GM12801 (cell line): ENCODE data around the gene SCN4B.

Experiments
- CTCF ChIP-seq: IDR thresholded peaks from one replicate; pipeline ENCODE4 v1.5.1; 2011; ENCODE audit warnings: control low read depth; ENCODE audit not compliant: insufficient read length; ENCODE audit errors: extremely low read depth

Gene SCN4B

GRCh38 chr11:118108513-118108912, 44.1 kb downstream of the SCN4B start:
- no peak for TF ChIP-seq CTCF

- TF ChIP-seq CTCF: no peak
Observed at GRCh38 chr11:118106789-118107335, 45.8 kb downstream of the SCN4B start.

- TF ChIP-seq CTCF: no peak
Observed at GRCh38 chr11:118105657-118106305, 46.8 kb downstream of the SCN4B start.

- no peak for TF ChIP-seq CTCF
Observed at GRCh38 chr11:118104491-118104890, 48.1 kb downstream of the SCN4B start.

GRCh38 chr11:118102721-118103261, 49.8 kb downstream of the SCN4B start:
- TF ChIP-seq CTCF: no peak

- no peak for TF ChIP-seq CTCF
Observed at GRCh38 chr11:118100691-118101232, 51.9 kb downstream of the SCN4B start.

GRCh38 chr11:118099838-118100556, 52.6 kb downstream of the SCN4B start:
- no peak for TF ChIP-seq CTCF
